ENCODE data around the gene FLOT1.

Gene FLOT1

GRCh38 chr6:30747902-30748769, 5.6 kb upstream of the FLOT1 start:
- H3K4me3 ChIP-seq (ENCODE audit: low read depth, low read length), result no peak overlapping the region

- no peak overlapping the region for H3K4me3 ChIP-seq (ENCODE audit: low read depth, low read length)
Observed at GRCh38 chr6:30747300-30747687, 4.8 kb upstream of the FLOT1 start.

- peak within 1 kb of the TSS; percentile 86 for H3K4me3 ChIP-seq (ENCODE audit: low read depth, low read length)
Observed at GRCh38 chr6:30744054-30744805, 1.7 kb upstream of the FLOT1 start, which contains the start of gene IER3. TSS of gene IER3 (minus strand) at chr6:30744547. CDS start at chr6:30744518, 29 bp downstream.

GRCh38 chr6:30743099-30744053, 889 bp upstream of the FLOT1 start:
- peak overlapping the region; percentile 86 for H3K4me3 ChIP-seq (ENCODE audit: low read depth, low read length)

- peak overlapping the region; percentile 86 for H3K4me3 ChIP-seq (ENCODE audit: low read depth, low read length)
Observed at GRCh38 chr6:30741789-30742315, 635 bp downstream of the FLOT1 start.

GRCh38 chr6:30741063-30741779, 1.3 kb downstream of the FLOT1 start:
- H3K4me3 ChIP-seq (ENCODE audit: low read depth, low read length), result peak overlapping the region; percentile 86

GRCh38 chr6:30740540-30740870, 2.0 kb downstream of the FLOT1 start:
- H3K4me3 ChIP-seq (ENCODE audit: low read depth, low read length), result no peak overlapping the region

- H3K4me3 ChIP-seq (ENCODE audit: low read depth, low read length), result no peak overlapping the region
Observed at GRCh38 chr6:30738532-30738931, 4.0 kb downstream of the FLOT1 start.

GRCh38 chr6:30735668-30736314, 6.7 kb downstream of the FLOT1 start:
- H3K4me3 ChIP-seq (ENCODE audit: low read depth, low read length), result no peak overlapping the region

- H3K4me3 ChIP-seq (ENCODE audit: low read depth, low read length), result no peak overlapping the region
Observed at GRCh38 chr6:30732237-30732943, 10.1 kb downstream of the FLOT1 start.

- no peak overlapping the region for H3K4me3 ChIP-seq (ENCODE audit: low read depth, low read length)
Observed at GRCh38 chr6:30730601-30731435, 11.7 kb downstream of the FLOT1 start.

GRCh38 chr6:30727920-30728553, 14.4 kb downstream of the FLOT1 start:
- no peak overlapping the region for H3K4me3 ChIP-seq (ENCODE audit: low read depth, low read length)

GRCh38 chr6:30726506-30727413, 15.7 kb downstream of the FLOT1 start:
- H3K4me3 ChIP-seq (ENCODE audit: low read depth, low read length), result no peak overlapping the region

GRCh38 chr6:30725713-30726505, 16.6 kb downstream of the FLOT1 start:
- H3K4me3 ChIP-seq (ENCODE audit: low read depth, low read length), result no peak overlapping the region

- H3K4me3 ChIP-seq (ENCODE audit: low read depth, low read length), result no peak overlapping the region
Observed at GRCh38 chr6:30724906-30725667, 17.4 kb downstream of the FLOT1 start.

Data from iPS-11a (cell line).